Lower leg skin (tissue), 4 donors: Measurements from ENCODE around the gene EMX2. TPM values are rescaled to one million over a fixed set of nuclear protein-coding genes. Genes with fewer than 3 reads are reported as not detected.

Experiments
- DNase-seq, 2 donors: peaks; one replicate each; pipeline ENCODE4 v3.0.0-alpha.2; 2019; ENCODE audit warnings: low spot score in 2 of 2
- H3K4me3 ChIP-seq: fragments of 200-600 bp; sonication (generic); 2 replicates; pipeline ENCODE4 v1.5.1; 2017; ENCODE audit warnings: mild to moderate bottlenecking, low read depth; ENCODE audit not compliant: poor library complexity, severe bottlenecking
- POLR2A ChIP-seq, 2 donors: fragments of 450-650 bp; IDR thresholded peaks; one replicate each; pipeline ENCODE4 v1.6.1; 2016 to 2017; ENCODE audit warnings: antibody characterized with exemption in 2 of 2, mild to moderate bottlenecking in 1 of 2, moderate library complexity in 1 of 2
- WGBS, 2 donors: methylation state at CpG; one replicate each; pipeline ENCODE4 v1.1.5; 2018; 5-methylcytosine and 5-hydroxymethylcytosine counted together
- intact Hi-C: fragments of 100-400 bp; cut with DNase I; formaldehyde crosslinking; loops from one replicate; pipeline ENCODE4 v1.15.0; 2023; ENCODE audit warnings: low total_unique reads
- total RNA-seq, 4 donors: library from RNA; depleted of rRNA; stranded (reverse); fragments of >200 nt; gene quantifications; one replicate each; pipeline ENCODE4 v1.1.0, GENCODE V29; 2016
- TF ChIP-seq, protein P1 (sequence below), 3 donors: fragments of 450-650 bp; IDR thresholded peaks; one replicate each; pipeline ENCODE4 v1.5.1; 2016; ENCODE audit warnings: antibody characterized with exemption in 3 of 3, mild to moderate bottlenecking in 3 of 3, moderate library complexity in 2 of 3

EMX2 gene
- total RNA-seq, 4 donors from 2014 or later, result 3.7 to 10.4 (median 7.2) TPM

DNA sequence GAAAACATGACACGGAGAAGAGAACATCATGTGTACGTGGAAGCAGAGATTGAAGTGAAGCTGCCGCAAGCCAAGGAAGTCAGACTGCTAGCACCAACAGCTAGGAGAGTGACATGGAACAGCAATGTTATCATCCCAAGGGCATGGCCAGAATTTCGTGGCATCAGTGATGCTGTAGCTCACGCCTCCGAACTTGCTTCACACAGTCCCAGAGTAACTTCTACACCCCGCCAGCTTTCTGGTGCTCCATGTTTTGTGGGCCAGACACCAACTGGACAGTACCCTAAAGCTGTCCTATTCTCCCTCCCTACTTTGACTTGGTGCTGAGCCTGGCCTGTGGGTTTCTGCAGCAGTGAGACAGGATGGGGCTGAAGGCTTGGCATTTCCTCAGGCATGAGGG is 33.0 kb upstream of the EMX2 start:
- no peak for TF ChIP-seq POLR2A (IDR thresholded peaks at IDR 0.05)
- TF ChIP-seq, protein P1, sequence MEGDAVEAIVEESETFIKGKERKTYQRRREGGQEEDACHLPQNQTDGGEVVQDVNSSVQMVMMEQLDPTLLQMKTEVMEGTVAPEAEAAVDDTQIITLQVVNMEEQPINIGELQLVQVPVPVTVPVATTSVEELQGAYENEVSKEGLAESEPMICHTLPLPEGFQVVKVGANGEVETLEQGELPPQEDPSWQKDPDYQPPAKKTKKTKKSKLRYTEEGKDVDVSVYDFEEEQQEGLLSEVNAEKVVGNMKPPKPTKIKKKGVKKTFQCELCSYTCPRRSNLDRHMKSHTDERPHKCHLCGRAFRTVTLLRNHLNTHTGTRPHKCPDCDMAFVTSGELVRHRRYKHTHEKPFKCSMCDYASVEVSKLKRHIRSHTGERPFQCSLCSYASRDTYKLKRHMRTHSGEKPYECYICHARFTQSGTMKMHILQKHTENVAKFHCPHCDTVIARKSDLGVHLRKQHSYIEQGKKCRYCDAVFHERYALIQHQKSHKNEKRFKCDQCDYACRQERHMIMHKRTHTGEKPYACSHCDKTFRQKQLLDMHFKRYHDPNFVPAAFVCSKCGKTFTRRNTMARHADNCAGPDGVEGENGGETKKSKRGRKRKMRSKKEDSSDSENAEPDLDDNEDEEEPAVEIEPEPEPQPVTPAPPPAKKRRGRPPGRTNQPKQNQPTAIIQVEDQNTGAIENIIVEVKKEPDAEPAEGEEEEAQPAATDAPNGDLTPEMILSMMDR (IDR thresholded peaks at IDR 0.05), result no peak
- WGBS, 2 donors, result 93% methylated on average over 7 of the region's 7 CpGs
- no peak overlapping the region for H3K4me3 ChIP-seq
- intact Hi-C loops, result loop anchor here (10.0 kb wide), 1 partner anchor 915 kb away; no protein-coding TSS in a partner anchor
- DNase-seq, result peak in 1 of 2 donors; percentile 46

DNA sequence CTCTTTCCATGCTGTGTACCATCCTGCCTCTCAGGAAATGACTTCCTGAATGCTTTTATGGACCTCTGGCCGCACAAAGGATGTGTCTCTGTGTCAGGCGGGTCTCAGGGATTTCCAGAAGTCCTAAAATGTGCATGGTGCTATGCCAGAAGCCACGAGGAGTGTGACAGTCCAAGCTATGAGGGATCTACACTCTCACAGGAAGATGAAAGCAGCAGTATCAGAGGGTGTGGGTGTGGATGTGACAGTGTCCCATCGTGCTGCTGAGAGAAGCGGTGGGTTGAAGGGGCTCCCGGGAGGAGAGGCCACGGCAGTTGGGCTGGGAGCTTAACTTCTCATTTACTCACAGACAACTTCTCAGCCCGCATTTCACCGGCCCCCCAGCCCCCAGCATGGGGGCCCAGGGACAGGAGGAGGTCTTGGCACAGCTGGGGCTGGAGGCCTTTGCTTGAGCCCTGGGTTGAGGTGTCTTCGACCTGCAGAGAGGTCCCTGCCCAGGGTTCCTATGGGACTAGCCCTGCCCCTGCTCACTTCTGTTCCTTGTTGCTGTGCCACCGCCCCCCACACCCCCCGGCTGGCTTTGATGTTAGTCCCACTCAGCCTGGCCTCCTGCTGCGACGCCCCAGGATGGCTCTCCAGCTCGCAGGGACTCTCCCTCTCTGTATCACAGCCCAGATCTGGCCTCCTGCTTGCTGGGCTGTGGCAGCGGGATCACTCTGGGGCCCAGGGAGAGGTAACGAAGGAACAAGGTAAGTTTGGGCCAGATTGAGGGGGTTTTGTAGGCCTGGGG is 30.8 kb upstream of the EMX2 start:
- TF ChIP-seq POLR2A (IDR thresholded peaks at IDR 0.05), result no peak
- TF ChIP-seq, protein P1 (IDR thresholded peaks at IDR 0.05), result no peak
- H3K4me3 ChIP-seq, result no peak overlapping the region
- peak in 1 of 2 donors; percentile 61 for DNase-seq
- WGBS, 2 donors, result 62 to 67% methylated on average over 17 of the region's 17 CpGs
- intact Hi-C loops, result no loop called here

DNA sequence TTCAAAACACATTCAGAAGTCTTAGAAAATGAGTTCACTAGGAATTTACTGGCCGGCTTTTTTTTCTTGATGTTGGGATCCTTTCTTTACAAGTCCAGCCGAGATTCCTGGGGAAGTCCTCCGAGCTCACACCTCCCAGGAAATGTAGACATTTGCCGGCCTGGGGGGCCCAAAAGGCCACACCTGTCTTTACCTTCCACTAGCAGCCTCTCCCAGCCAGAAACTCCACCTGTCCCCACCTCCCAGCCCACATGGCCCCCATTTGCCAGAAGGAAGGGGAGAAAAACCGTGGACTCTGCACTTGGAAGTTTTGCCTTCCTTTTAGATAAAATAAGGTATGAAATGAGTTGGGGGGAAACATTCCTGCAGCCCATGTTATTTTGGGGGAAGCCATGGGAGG is 27.6 kb upstream of the EMX2 start:
- WGBS, 2 donors, result 79 to 86% methylated on average over 5 of the region's 5 CpGs
- no peak overlapping the region for H3K4me3 ChIP-seq
- no peak for TF ChIP-seq POLR2A (IDR thresholded peaks at IDR 0.05)
- TF ChIP-seq, protein P1 (IDR thresholded peaks at IDR 0.05), result no peak
- intact Hi-C loops, result no loop called here
- peak in 1 of 2 donors; percentile 31 for DNase-seq

DNA sequence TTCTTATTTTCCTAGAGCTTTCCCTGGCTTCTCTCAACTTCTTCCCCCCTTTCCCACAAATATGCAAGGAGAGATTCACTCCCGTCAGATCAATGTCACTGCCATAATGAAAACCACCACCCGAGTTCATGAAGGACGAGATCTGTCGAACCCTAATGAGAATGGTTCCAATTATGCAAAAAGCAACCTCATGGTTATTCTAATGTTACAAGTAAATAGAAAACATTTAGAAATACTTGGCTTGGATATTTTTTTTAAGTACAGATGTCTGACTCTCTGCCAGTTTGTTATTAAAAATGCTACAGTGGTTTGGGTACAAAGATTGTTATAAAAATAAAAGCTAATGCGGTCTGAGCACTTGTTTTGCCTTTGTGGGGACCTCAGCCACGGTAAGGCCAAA is 25.9 kb upstream of the EMX2 start:
- intact Hi-C loops, result no loop called here
- TF ChIP-seq, protein P1 (IDR thresholded peaks at IDR 0.05), result no peak
- TF ChIP-seq POLR2A (IDR thresholded peaks at IDR 0.05), result no peak
- 64 to 72% methylated on average over 6 of the region's 6 CpGs for WGBS, 2 donors
- DNase-seq, result peak in 1 of 2 donors; percentile 42
- H3K4me3 ChIP-seq, result no peak overlapping the region

DNA sequence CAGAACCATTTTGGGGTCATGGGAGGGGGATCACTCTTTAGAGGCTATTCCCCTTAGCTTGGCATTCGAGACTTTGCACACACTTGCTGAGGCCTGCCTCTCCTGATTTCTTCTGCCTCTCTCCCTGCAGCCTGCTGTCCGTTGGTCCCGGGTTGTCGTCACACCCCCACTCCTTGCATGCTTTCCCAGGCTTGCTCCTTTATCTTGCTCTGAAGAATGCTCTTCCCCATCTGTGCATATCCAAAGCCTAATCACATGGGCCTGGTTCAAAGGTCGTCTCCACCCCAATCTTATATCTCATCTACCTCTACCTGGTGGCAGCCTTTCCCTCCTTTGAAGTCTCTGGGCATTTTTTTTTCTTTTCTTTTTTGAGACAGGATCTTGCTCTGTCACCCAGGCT is 24.3 kb upstream of the EMX2 start:
- DNase-seq, result peak in 1 of 2 donors; percentile 76
- WGBS, 2 donors, result 70% methylated on average over 5 of the region's 5 CpGs
- TF ChIP-seq, protein P1 (IDR thresholded peaks at IDR 0.05), result no peak
- no peak for TF ChIP-seq POLR2A (IDR thresholded peaks at IDR 0.05)
- H3K4me3 ChIP-seq, result no peak overlapping the region
- intact Hi-C loops, result no loop called here
